Urinary bladder (tissue), 4 donors: Measurements from ENCODE around the gene KCNG1. TPM values are rescaled to one million over a fixed set of nuclear protein-coding genes. Genes with fewer than 3 reads are reported as not detected.

ENCODE experiments used
- DNase-seq: peaks from one replicate; pipeline ENCODE4 v3.0.0-alpha.2; 2015; ENCODE audit errors: extremely low spot score
- H3K27ac ChIP-seq: one replicate; pipeline ENCODE4 v1.5.1; 2013; ENCODE audit warnings: low read depth, mild to moderate bottlenecking, moderate library complexity
- H3K36me3 ChIP-seq: one replicate; pipeline ENCODE4 v1.6.1; 2013; ENCODE audit warnings: mild to moderate bottlenecking, moderate library complexity; ENCODE audit not compliant: insufficient read depth
- H3K4me1 ChIP-seq: one replicate; pipeline ENCODE4 v1.6.1; 2013; ENCODE audit warnings: mild to moderate bottlenecking, moderate library complexity; ENCODE audit not compliant: insufficient read depth
- H3K4me3 ChIP-seq: one replicate; pipeline ENCODE4 v1.5.1; 2013; ENCODE audit warnings: low read depth, low read length
- WGBS: extraction: QIAGEN DNeasy Blood & Tissue Kit; methylation state at CpG from one replicate; pipeline ENCODE4 v1.1.7; 2013; 5-methylcytosine and 5-hydroxymethylcytosine counted together
- polyA plus RNA-seq: library from polyadenylated mRNA; stranded (reverse); fragments of 200-250 nt; gene quantifications from one replicate; pipeline ENCODE4 v1.2.3, GENCODE V29; 2013
- total RNA-seq: library from RNA; depleted of rRNA; stranded (reverse); fragments of >200 nt; gene quantifications from one replicate; pipeline ENCODE4 v1.2.3, GENCODE V29; 2014
- donor health status: healthy with polysubstance abuse.
- donor health status: healthy.

KCNG1 gene
- total and polyA plus RNA-seq, 2 donors, result 5.6 to 8.3 TPM

- H3K27ac ChIP-seq, result no peak overlapping the region
- DNase-seq, result no peak
- H3K4me3 ChIP-seq, result no peak overlapping the region
- no peaks in the 10 kb centered on the region for H3K4me1 ChIP-seq
- H3K36me3 ChIP-seq, result no peaks in the 10 kb centered on the region
- 42% methylated on average over 16 of the region's 16 CpGs for WGBS
These were observed 7.8 kb downstream of the KCNG1 start for GRCh38 chr20:51014797-51015722.

- H3K4me1 ChIP-seq, result no peaks in the 10 kb centered on the region
- WGBS, result 55% methylated on average over 8 of the region's 8 CpGs
- no peak overlapping the region for H3K4me3 ChIP-seq
- no peaks in the 10 kb centered on the region for H3K36me3 ChIP-seq
- no peak overlapping the region for H3K27ac ChIP-seq
- DNase-seq, result no peak
These were observed 9.2 kb downstream of the KCNG1 start for GRCh38 chr20:51013577-51014330.

GRCh38 chr20:51012357-51012756 lies 10.6 kb downstream of the KCNG1 start:
- no peak for DNase-seq
- no peaks in the 10 kb centered on the region for H3K36me3 ChIP-seq
- WGBS, result 73% methylated on average over 3 of the region's 3 CpGs
- H3K27ac ChIP-seq, result no peak overlapping the region
- H3K4me1 ChIP-seq, result no peaks in the 10 kb centered on the region
- no peak overlapping the region for H3K4me3 ChIP-seq

- no peak for DNase-seq
- H3K4me1 ChIP-seq, result no peaks in the 10 kb centered on the region
- H3K4me3 ChIP-seq, result no peak overlapping the region
- H3K27ac ChIP-seq, result no peak overlapping the region
- 94% methylated on average over 4 of the region's 4 CpGs for WGBS
- no peaks in the 10 kb centered on the region for H3K36me3 ChIP-seq
These were observed 11.4 kb downstream of the KCNG1 start for GRCh38 chr20:51011479-51011878.

- no peak for DNase-seq
- H3K27ac ChIP-seq, result no peak overlapping the region
- H3K4me1 ChIP-seq, result no peaks in the 10 kb centered on the region
- no peaks in the 10 kb centered on the region for H3K36me3 ChIP-seq
- H3K4me3 ChIP-seq, result no peak overlapping the region
- WGBS, result 93% methylated on average over 3 of the region's 3 CpGs
These were observed 12.0 kb downstream of the KCNG1 start for GRCh38 chr20:51010932-51011331.

GRCh38 chr20:51010043-51010365 lies 12.9 kb downstream of the KCNG1 start:
- no peak overlapping the region for H3K4me3 ChIP-seq
- H3K36me3 ChIP-seq, result no peaks in the 10 kb centered on the region
- DNase-seq, result no peak
- H3K27ac ChIP-seq, result no peak overlapping the region
- no peaks in the 10 kb centered on the region for H3K4me1 ChIP-seq
- WGBS, result 90% methylated on average over 33 of the region's 33 CpGs

- no peak overlapping the region for H3K4me3 ChIP-seq
- no peak overlapping the region for H3K27ac ChIP-seq
- 87% methylated on average over 58 of the region's 58 CpGs for WGBS
- H3K36me3 ChIP-seq, result no peaks in the 10 kb centered on the region
- H3K4me1 ChIP-seq, result no peaks in the 10 kb centered on the region
- no peak for DNase-seq
These were observed 13.4 kb downstream of the KCNG1 start for GRCh38 chr20:51009303-51010042.

- Histone ChIP-seq H3K4me3 (no peak overlapping the region), H3K36me3 (no peaks in the 10 kb centered on the region), H3K4me1 (no peaks in the 10 kb centered on the region), H3K27ac (no peak overlapping the region)
- DNase-seq, result no peak
- WGBS, result 78% methylated on average over 5 of the region's 5 CpGs
These were observed 14.2 kb downstream of the KCNG1 start for GRCh38 chr20:51008718-51009117.

- 91% methylated on average over 7 of the region's 7 CpGs for WGBS
- H3K4me1 ChIP-seq, result no peaks in the 10 kb centered on the region
- no peak for DNase-seq
- no peaks in the 10 kb centered on the region for H3K36me3 ChIP-seq
- H3K4me3 ChIP-seq, result no peak overlapping the region
- H3K27ac ChIP-seq, result no peak overlapping the region
These were observed 17.7 kb downstream of the KCNG1 start for GRCh38 chr20:51005214-51005613.

- no peak for DNase-seq
- no peaks in the 10 kb centered on the region for H3K4me1 ChIP-seq
- H3K36me3 ChIP-seq, result no peaks in the 10 kb centered on the region
- 94% methylated on average over 9 of the region's 9 CpGs for WGBS
- no peak overlapping the region for H3K27ac ChIP-seq
- H3K4me3 ChIP-seq, result no peak overlapping the region
These were observed 18.1 kb downstream of the KCNG1 start for GRCh38 chr20:51004781-51005180.

- DNase-seq, result no peak
- no peaks in the 10 kb centered on the region for H3K4me1 ChIP-seq
- WGBS, result 96% methylated on average over 44 of the region's 44 CpGs
- no peak overlapping the region for H3K4me3 ChIP-seq
- H3K36me3 ChIP-seq, result no peaks in the 10 kb centered on the region
- H3K27ac ChIP-seq, result no peak overlapping the region
These were observed 18.6 kb downstream of the KCNG1 start for GRCh38 chr20:51004305-51004727.

- Histone ChIP-seq H3K4me3 (no peak overlapping the region), H3K27ac (no peak overlapping the region), H3K4me1 (no peaks in the 10 kb centered on the region), H3K36me3 (no peaks in the 10 kb centered on the region)
- DNase-seq, result no peak
- 83% methylated on average over 21 of the region's 21 CpGs for WGBS
These were observed 19.2 kb downstream of the KCNG1 start for GRCh38 chr20:51003753-51004152.

- no peaks in the 10 kb centered on the region for H3K36me3 ChIP-seq
- H3K4me1 ChIP-seq, result no peaks in the 10 kb centered on the region
- DNase-seq, result no peak
- no peak overlapping the region for H3K27ac ChIP-seq
- 78% methylated on average over 7 of the region's 7 CpGs for WGBS
- no peak overlapping the region for H3K4me3 ChIP-seq
These were observed 20.3 kb downstream of the KCNG1 start for GRCh38 chr20:51002633-51003032.
